Retinal pigment epithelial cell (primary cell): ENCODE results near the gene SMIM3.

Source experiments
- DNase-seq: peaks from one replicate; pipeline ENCODE4 v3.0.0-alpha.2; 2010; ENCODE audit warnings: low read depth
- H3K4me3 ChIP-seq: 2 replicates; pipeline ENCODE4 v1.5.1; 2011; ENCODE audit warnings: mild to moderate bottlenecking, low read length, control low read depth, moderate library complexity
- TF ChIP-seq, protein P1 (sequence below): conservative IDR thresholded peaks from 2 replicates; pipeline ENCODE4 v1.5.1; 2011; ENCODE audit warnings: low read depth, low read length, control low read depth, inconsistent platforms

Gene SMIM3

GRCh38 chr5:150765799-150766169 is 12.8 kb upstream of the SMIM3 start:
- no peak for DNase-seq
- no peak overlapping the region for H3K4me3 ChIP-seq
- TF ChIP-seq, protein P1, sequence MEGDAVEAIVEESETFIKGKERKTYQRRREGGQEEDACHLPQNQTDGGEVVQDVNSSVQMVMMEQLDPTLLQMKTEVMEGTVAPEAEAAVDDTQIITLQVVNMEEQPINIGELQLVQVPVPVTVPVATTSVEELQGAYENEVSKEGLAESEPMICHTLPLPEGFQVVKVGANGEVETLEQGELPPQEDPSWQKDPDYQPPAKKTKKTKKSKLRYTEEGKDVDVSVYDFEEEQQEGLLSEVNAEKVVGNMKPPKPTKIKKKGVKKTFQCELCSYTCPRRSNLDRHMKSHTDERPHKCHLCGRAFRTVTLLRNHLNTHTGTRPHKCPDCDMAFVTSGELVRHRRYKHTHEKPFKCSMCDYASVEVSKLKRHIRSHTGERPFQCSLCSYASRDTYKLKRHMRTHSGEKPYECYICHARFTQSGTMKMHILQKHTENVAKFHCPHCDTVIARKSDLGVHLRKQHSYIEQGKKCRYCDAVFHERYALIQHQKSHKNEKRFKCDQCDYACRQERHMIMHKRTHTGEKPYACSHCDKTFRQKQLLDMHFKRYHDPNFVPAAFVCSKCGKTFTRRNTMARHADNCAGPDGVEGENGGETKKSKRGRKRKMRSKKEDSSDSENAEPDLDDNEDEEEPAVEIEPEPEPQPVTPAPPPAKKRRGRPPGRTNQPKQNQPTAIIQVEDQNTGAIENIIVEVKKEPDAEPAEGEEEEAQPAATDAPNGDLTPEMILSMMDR, result no peak

- no peak overlapping the region for H3K4me3 ChIP-seq
- DNase-seq, result no peak
- TF ChIP-seq, protein P1, result no peak
These were observed 12.3 kb upstream of the SMIM3 start for GRCh38 chr5:150766251-150766650.

GRCh38 chr5:150771034-150771795 is 7.3 kb upstream of the SMIM3 start:
- no peak overlapping the region for H3K4me3 ChIP-seq
- no peak for DNase-seq
- TF ChIP-seq, protein P1, result no peak

DNA sequence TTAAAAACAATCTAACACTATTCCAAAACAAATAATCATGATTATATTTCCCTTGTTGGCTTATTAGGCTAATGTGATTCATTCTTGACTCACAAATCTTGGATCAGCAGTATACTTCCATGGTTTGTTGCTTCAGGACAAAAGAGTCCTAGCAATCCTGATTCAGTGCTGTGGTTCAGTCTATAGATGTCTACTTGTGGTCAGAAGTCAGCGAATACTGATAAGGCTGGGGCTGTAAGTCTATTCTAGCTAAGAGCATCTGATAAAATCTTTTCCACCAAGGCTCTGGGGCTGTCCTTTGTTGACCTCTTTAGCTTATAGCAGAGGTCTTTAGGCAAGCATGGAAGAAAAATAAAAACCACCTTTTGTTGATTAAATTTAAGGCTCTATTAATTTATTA is 4.4 kb upstream of the SMIM3 start:
- DNase-seq, result peak; percentile 48
- TF ChIP-seq, protein P1, result no peak
- no peak overlapping the region for H3K4me3 ChIP-seq

- no peak for DNase-seq
- no peak overlapping the region for H3K4me3 ChIP-seq
- TF ChIP-seq, protein P1, result no peak
These were observed 872 bp upstream of the SMIM3 start for GRCh38 chr5:150777685-150778084.

- peak overlapping the region; percentile 83 for H3K4me3 ChIP-seq
- DNase-seq, result no peak
- TF ChIP-seq, protein P1, result no peak
These were observed 455 bp upstream of the SMIM3 start for GRCh38 chr5:150778088-150778516.
